Measurements from ENCODE around the gene TGFBR1.
A peak's percentile ranks its signal among the peaks of the same experiment; 100 is the strongest.

The TGFBR1 gene

GRCh38 chr9:99118782-99119466, 14.0 kb downstream of the TGFBR1 start:
- peak overlapping the region in 9 of 11 experiments; percentile 20 to 73 (median 61); a peak in 19 of 22 replicates for H3K27ac ChIP-seq

DNA sequence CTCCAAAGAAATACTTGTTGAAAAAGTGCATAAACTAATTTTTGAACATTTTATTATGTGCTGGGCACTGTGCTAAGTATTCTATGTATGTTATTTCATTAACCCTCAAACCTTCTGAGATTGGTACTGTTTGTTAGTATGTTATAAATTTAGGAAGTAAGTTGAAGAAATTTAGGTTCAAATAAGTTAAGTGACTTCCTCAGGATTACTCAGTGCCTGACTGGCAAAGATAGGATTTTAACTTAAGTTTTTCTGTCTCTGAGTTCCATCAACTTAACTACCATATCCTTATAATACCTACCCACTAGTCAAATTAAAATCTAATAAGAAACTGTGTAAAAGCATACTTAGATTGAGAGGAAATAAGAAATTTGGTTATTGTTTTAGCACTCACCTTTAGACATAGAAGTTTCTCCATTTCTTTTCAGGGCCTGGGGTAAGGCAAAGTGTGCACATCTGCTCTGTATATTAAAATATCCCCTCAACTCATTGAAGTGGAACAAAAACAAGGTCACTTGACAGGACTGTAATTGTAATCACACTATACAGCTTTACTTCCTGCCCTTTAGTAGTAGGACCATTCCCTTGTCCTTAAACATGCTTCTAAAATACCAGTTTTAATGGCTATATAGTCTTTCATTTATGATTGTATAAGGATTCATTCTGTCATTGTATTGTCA, 15.2 kb downstream of the TGFBR1 start:
- H3K27ac ChIP-seq, result peak overlapping the region in 9 of 11 experiments; percentile 18 to 73 (median 61); a peak in 15 of 22 replicates
- H4K20me1 ChIP-seq, result peaks cover 48 to 100% (median 87%) of the 10 kb centered on the region in 11 experiments; a peak in 21 of 22 replicates
- peaks cover 40 to 70% (median 46%) of the 10 kb centered on the region in 10 experiments for H3K4me1 ChIP-seq
- no peak for TF ChIP-seq Cebpa-rat (IDR thresholded peaks at IDR 0.05)
- no peaks in the 10 kb centered on the region for H3K27me3 ChIP-seq
- peak overlapping the region; percentile 65 to 94 (median 83) for H3K4me2 ChIP-seq
- no peak overlapping the region; a peak in 2 of 22 replicates for H3K9ac ChIP-seq
- peaks cover 0 to 4% (median 0%) of the 10 kb centered on the region in 11 experiments; a peak in 1 of 22 replicates for H3K9me3 ChIP-seq (replicated peaks in 1 of 11)
- no peak overlapping the region for H3K4me3 ChIP-seq
- peaks cover 0 to 51% (median 11%) of the 10 kb centered on the region in 11 experiments; a peak in 8 of 22 replicates for H3K36me3 ChIP-seq

More at GRCh38 chr9:99118782-99119466, 14.0 kb downstream of the TGFBR1 start:
- H3K36me3 ChIP-seq, result peaks cover 0 to 52% (median 7%) of the 10 kb centered on the region in 11 experiments; a peak in 8 of 22 replicates
- peaks cover 55 to 100% (median 93%) of the 10 kb centered on the region in 11 experiments for H4K20me1 ChIP-seq
- peak overlapping the region in 6 of 11 experiments; percentile 30 to 60 (median 42); a peak in 11 of 22 replicates for H3K9ac ChIP-seq
- no peak for TF ChIP-seq Cebpa-rat (IDR thresholded peaks at IDR 0.05)
- peak overlapping the region; percentile 65 to 94 (median 83) for H3K4me2 ChIP-seq
- no peaks in the 10 kb centered on the region for H3K27me3 ChIP-seq
- peak overlapping the region in 4 of 10 experiments; percentile 21 to 39 (median 26); a peak in 4 of 20 replicates for H3K4me3 ChIP-seq
- H3K4me1 ChIP-seq, result peaks cover 40 to 80% (median 55%) of the 10 kb centered on the region in 10 experiments
- H3K9me3 ChIP-seq (replicated peaks in 1 of 11), result peaks cover 0 to 4% (median 0%) of the 10 kb centered on the region in 11 experiments; a peak in 1 of 22 replicates

GRCh38 chr9:99121604-99122003, 16.7 kb downstream of the TGFBR1 start:
- no peak overlapping the region for H3K9ac ChIP-seq
- peak overlapping the region in 10 of 11 experiments; percentile 11 to 94 (median 82); a peak in 17 of 22 replicates for H3K4me2 ChIP-seq
- no peaks in the 10 kb centered on the region for H3K27me3 ChIP-seq
- H3K9me3 ChIP-seq (replicated peaks in 1 of 11), result peaks cover 0 to 11% (median 0%) of the 10 kb centered on the region in 11 experiments; a peak in 2 of 22 replicates
- H3K36me3 ChIP-seq, result peaks cover 0 to 57% (median 20%) of the 10 kb centered on the region in 11 experiments; a peak in 8 of 22 replicates
- H4K20me1 ChIP-seq, result peaks cover 39 to 100% (median 87%) of the 10 kb centered on the region in 11 experiments; a peak in 21 of 22 replicates
- H3K27ac ChIP-seq, result peak overlapping the region in 1 of 11 experiments; percentile 5; a peak in 1 of 22 replicates
- H3K4me1 ChIP-seq, result peaks cover 37 to 67% (median 45%) of the 10 kb centered on the region in 10 experiments
- H3K4me3 ChIP-seq, result no peak overlapping the region
- no peak for TF ChIP-seq Cebpa-rat (IDR thresholded peaks at IDR 0.05)

DNA sequence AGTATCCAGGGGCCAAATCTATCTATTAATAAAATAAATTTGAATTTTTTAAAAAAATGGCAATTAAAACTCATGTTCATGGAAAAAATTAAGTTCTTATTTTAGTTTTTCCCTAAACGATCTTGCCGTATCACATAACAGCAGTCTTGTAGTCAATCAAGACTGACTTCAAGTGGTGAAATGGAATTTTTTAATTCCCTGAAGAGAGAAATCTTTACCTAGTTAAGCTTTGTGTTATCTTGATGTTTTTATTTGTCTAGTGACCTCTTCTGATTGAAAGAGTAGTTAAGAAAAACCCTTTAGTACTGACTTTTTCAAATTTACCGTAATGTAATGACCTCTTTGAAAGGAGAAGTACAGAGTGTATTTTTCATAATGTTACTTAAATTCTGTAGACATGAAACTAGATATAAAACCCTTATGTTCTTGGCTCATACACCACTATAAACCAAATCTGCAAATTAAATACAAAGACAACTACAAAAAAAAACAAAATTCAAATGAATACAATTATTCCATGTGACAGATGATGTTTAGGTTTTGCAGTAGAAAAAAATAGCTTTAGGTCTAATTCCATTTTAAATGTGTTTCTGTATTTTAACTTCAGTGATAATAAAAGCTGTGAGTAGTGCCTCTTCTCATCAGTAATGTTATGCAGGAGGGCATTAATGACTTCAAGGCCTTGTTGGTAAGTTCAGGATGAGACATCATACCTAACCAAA, 19.8 kb downstream of the TGFBR1 start:
- H3K4me3 ChIP-seq, result no peak overlapping the region
- peaks cover 0 to 86% (median 34%) of the 10 kb centered on the region in 11 experiments; a peak in 13 of 22 replicates for H3K36me3 ChIP-seq
- no peaks in the 10 kb centered on the region for H3K27me3 ChIP-seq
- H3K9me3 ChIP-seq (replicated peaks in 1 of 11), result peaks cover 0 to 11% (median 0%) of the 10 kb centered on the region in 11 experiments; a peak in 2 of 22 replicates
- peak overlapping the region in 2 of 11 experiments; percentile 1 to 10; a peak in 1 of 22 replicates for H3K4me2 ChIP-seq
- no peak overlapping the region for H3K27ac ChIP-seq
- H3K9ac ChIP-seq, result no peak overlapping the region
- H4K20me1 ChIP-seq, result peaks cover 28 to 100% (median 97%) of the 10 kb centered on the region in 11 experiments; a peak in 21 of 22 replicates
- peaks cover 27 to 73% (median 39%) of the 10 kb centered on the region in 10 experiments for H3K4me1 ChIP-seq
- no peak for TF ChIP-seq Cebpa-rat (IDR thresholded peaks at IDR 0.05)

- peaks cover 25 to 100% (median 97%) of the 10 kb centered on the region in 11 experiments; a peak in 21 of 22 replicates for H4K20me1 ChIP-seq
- peaks cover 0 to 89% (median 40%) of the 10 kb centered on the region in 11 experiments; a peak in 13 of 22 replicates for H3K36me3 ChIP-seq
- no peak overlapping the region for H3K4me3 ChIP-seq
- peaks cover 0 to 11% (median 0%) of the 10 kb centered on the region in 11 experiments; a peak in 2 of 22 replicates for H3K9me3 ChIP-seq (replicated peaks in 1 of 11)
- H3K4me1 ChIP-seq, result peaks cover 27 to 73% (median 39%) of the 10 kb centered on the region in 10 experiments
- no peak overlapping the region for H3K9ac ChIP-seq
- no peaks in the 10 kb centered on the region for H3K27me3 ChIP-seq
- no peak overlapping the region for H3K27ac ChIP-seq
- 0 out of 22 replicates have a peak overlapping the region, but pooled peaks of 1 of the 11 experiments have one; percentile 6 for H3K4me2 ChIP-seq
- no peak for TF ChIP-seq Cebpa-rat (IDR thresholded peaks at IDR 0.05)
Observed at GRCh38 chr9:99125446-99125845, 20.5 kb downstream of the TGFBR1 start.

DNA sequence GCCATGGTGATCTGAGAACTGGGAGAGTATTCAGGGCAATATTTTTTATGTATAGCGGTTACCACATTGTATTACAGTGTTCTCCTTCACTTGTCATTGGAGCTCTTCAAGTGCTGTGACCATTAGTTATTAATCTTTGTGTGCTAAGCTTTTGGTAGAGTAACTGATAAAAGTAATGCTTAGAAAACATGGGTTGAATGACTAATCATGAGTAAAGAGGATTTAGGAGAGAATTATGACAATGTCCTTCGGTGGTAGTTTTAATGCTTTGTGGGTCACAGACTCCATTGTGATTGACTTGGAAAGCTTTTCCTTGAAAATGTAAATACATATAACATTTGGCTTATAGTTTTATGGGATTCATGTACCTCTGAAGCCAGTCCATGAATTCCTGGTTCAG, 21.4 kb downstream of the TGFBR1 start:
- Histone ChIP-seq H3K4me1 (peaks cover 25 to 65% (median 33%) of the 10 kb centered on the region in 10 experiments), H3K27me3 (no peaks in the 10 kb centered on the region), H3K4me2 (peak overlapping the region in 2 of 11 experiments; percentile 6 to 24; a peak in 1 of 22 replicates), H3K9me3 (replicated peaks in 1 of 11) (peaks cover 0 to 11% (median 0%) of the 10 kb centered on the region in 11 experiments; a peak in 2 of 22 replicates), H4K20me1 (peaks cover 24 to 100% (median 89%) of the 10 kb centered on the region in 11 experiments; a peak in 21 of 22 replicates), H3K36me3 (peaks cover 0 to 91% (median 49%) of the 10 kb centered on the region in 11 experiments; a peak in 13 of 22 replicates), H3K4me3 (no peak overlapping the region), H3K27ac (no peak overlapping the region), H3K9ac (no peak overlapping the region)
- no peak for TF ChIP-seq Cebpa-rat (IDR thresholded peaks at IDR 0.05)

- TF ChIP-seq Cebpa-rat (IDR thresholded peaks at IDR 0.05), result no peak
- Histone ChIP-seq H4K20me1 (peaks cover 17 to 100% (median 85%) of the 10 kb centered on the region in 11 experiments; a peak in 20 of 22 replicates), H3K9ac (no peak overlapping the region), H3K4me1 (peaks cover 13 to 63% (median 24%) of the 10 kb centered on the region in 10 experiments), H3K27ac (no peak overlapping the region), H3K36me3 (peaks cover 5 to 92% (median 56%) of the 10 kb centered on the region in 11 experiments; a peak in 17 of 22 replicates), H3K4me2 (peak overlapping the region in 3 of 11 experiments; percentile 15 to 34 (median 24); a peak in 3 of 22 replicates), H3K9me3 (replicated peaks in 1 of 11) (peaks cover 0 to 10% (median 0%) of the 10 kb centered on the region in 11 experiments; a peak in 2 of 22 replicates), H3K4me3 (no peak overlapping the region), H3K27me3 (no peaks in the 10 kb centered on the region)
Observed at GRCh38 chr9:99127356-99128132, 22.6 kb downstream of the TGFBR1 start.

All from BLaER1 treated with 17β-estradiol and CSF1 and Interleukin-3, amounts not matched to agents 10 nM and 100 nM (cell line).